Fibroblast of the conjunctiva (primary cell): Measurements from ENCODE around the gene PRKAG2.

ENCODE experiments used
- DNase-seq: peaks from one replicate; pipeline ENCODE4 v3.0.0-alpha.2; 2010; ENCODE audit warnings: low read depth

The PRKAG2 gene

DNA sequence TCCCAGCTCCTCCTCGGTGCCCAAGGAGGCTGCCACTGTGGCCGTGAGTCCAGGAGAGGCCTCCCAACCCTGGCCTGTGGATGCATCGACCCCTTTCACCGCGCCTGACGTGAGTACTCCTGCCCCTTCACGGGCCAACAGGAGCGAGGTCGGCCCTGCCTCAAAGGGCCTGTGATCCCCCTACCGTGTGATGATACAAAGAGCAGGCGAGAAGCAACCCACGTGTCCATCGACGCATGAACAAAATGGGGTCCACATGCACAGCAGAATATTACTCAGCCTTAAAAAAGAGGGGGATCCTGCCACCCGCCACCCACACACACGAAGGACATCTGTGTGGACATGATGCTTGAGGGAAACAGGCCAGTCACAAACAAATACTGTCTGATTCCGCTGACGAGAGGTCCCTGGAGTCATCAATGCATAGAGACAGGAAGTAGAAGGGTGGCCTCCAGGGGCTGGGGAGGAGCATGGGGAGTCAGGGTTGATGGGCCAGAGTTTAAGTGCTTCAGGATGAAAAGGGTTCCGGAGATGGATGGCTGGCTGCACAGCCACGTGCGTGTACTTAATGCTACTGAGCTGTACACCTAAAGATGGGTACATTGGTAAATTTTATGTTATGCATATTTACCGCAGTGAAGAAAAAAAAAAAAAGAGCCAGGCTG, 151.9 kb downstream of the PRKAG2 start:
- no peak for DNase-seq

DNA sequence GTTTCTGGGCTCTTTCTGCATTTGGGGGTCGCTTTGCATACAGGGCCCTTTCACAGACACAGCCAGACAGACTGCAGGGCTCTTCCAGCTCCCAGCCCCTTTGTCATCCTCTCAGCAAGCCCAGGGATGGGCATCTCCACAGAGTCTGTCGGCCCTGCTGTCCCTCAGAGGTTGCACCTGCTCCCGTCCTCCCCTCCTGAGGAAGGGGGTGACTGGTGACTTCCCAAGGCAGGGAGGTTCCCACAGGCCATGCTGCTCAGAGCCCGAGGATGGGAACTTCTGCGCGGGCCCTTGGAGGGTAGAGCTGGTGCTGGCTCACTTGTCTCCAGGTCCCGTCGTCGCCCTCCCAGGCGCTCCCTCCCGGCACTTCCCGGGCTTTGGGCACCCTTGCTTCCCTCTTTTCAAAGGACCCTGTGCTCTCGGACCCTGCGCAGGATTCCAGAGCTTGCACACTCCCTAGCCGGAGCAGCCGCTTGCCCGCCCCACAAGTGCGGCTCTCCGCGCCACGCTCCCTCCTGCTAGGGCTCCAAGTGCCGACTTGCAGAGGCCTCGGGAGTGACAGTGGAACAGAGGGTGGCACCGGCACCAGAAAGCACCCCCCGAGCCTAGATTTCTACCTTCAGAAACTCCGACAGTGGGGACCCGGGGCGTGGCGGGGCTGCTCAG, 152.5 kb downstream of the PRKAG2 start:
- no peak for DNase-seq

DNA sequence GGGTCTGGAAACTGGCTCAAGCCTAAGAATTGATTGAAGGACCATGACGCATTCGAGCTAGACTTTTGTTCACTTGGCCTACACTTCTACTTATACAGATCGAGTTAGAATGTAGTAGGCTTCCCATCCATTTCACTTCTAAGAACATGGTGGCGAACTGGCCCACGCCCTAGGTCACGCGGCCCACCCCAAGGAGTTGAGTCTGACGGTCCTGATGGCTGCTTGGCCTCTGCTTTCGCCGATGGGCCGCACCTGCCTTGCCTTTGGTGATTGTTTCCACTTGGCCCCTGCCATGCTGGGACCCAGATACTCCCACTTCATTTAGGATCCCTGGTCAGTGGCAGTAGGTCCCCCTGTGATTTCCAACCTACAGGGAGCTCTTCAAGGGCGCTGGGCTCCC, 153.6 kb downstream of the PRKAG2 start:
- no peak for DNase-seq

DNA sequence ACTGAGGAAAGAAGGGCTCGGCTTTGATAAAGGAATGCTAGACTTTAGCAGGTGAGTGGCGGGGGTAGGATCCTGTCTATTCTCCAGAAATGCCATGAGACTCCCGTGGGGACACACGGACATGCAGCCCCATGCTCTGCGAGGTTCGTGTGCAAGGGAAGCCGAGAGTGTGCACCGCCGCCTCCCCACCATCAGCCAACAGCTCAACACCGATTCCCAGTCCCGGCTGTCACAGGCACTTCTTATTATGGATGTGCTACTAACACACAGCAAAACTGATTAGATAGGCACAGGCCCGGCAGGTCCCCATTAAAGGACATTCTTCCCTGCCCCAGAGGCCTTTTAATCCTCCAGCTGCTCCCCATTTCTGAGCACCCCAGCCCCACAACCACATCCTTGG, 154.4 kb downstream of the PRKAG2 start:
- DNase-seq, result no peak

DNA sequence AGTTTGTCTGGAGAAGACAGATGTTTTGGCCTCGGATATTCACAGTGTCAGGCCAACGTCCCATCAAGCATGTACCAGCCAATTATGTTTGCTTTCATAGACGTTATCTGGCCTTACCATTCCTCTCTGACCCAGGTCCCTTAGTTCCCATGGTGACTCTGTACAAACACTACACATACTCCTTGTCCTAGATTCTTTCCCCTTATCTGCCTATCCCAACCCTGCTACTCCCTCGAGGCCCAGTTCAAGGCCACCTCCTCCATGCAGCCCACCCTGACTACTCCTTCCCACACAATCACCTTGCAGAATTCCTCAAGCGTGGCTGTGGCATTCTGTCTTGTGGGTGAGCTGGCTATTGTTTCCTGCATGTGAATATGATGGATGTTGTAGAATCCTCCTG, 155.2 kb downstream of the PRKAG2 start:
- DNase-seq, result no peak

DNA sequence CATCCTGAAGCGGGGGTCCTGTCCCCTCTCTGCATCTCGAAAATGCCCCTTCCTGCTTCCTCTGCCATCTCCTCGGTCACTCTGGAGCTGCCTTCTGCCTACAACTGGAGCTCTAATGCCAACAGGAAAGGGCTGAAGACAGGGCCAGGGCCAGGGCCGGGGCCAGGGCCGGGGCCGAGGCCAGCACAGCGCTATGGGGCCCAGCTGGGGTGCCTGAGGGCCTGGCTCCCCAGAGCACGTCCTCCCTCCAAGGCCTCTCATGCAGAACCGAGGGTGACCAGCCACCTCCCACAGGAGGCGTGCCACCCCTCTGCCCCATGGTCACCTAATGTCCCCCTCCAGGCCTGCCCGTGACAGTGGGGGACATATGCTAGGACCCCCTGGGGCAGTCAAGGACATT, 155.7 kb downstream of the PRKAG2 start:
- no peak for DNase-seq

DNA sequence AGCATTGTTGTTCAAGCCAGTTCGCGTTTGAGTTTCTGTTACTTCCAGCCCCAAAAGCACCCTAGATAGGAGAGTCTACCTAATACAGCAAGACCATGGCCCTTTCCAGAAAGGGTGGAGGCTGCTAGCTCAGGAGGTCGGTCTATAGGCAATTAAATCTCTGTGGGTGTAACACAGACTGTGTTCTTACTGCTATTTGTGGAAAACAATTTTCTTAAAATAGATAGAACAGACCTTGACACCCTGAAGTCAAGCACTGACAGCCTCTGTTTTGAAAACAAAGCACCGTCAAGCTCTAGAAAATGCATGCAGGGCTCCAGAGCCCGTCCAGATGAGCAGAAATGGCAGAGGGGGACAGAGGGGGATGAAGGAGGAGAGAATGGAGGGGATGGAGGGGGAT, 156.6 kb downstream of the PRKAG2 start:
- DNase-seq, result no peak

DNA sequence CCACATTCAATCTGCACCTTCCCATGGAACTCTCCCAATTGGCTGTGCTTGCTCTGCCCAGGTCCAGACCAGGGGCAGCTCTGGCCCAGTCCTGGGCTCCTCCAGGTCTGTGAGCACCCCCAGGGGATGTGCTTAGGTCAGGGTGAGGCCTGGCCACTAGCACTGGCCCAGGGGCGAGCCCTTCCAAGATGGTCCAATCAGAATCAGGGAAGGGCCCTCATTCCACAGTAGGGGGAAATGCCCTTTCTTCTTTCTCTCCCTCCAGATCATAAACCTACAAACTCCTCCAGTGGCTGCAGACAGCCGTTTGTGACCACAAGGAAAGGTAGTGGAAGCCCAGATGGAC, 157.0 kb downstream of the PRKAG2 start:
- DNase-seq, result no peak

DNA sequence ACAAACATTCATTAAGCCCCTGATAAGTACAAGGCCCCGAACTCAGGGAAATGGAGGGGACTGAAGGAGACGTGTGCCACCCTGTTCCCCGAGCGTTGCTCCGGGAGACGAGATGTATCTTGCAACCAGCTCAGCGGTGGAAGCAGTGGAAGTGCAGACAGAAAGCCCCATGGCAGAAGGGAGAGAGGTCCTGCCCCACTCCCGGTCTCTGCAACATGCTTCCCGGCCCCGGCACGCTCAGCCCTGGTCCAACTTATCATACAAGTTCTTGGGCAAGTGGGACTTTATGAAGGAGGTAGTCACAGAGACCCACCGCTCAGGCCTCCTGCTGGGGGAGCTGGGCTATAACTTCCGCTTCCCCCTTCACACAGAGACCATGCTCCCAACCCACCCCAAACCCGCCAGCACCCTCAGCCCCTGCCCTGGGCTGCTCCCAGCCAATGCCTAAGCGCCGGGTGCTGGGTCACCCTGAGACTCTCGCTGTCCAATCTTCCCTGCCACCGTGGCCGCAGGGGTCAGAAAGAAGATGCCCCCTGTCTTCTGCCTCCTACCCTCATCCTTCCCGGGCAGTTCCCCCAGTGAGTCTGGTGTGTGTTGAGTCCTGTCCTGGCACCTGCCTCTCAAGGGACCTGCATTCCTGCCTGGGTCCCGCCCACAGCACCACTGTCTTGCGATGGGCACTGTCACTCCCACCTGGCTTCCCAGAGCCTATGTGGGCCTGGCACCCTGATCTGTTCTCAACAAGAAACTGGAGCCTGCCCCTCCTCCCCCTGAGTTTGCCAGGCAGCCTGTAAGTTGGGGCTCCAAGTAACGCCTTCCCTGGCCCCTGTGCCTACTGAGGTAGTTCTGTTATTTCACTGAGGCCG, 157.7 kb downstream of the PRKAG2 start:
- DNase-seq, result no peak

DNA sequence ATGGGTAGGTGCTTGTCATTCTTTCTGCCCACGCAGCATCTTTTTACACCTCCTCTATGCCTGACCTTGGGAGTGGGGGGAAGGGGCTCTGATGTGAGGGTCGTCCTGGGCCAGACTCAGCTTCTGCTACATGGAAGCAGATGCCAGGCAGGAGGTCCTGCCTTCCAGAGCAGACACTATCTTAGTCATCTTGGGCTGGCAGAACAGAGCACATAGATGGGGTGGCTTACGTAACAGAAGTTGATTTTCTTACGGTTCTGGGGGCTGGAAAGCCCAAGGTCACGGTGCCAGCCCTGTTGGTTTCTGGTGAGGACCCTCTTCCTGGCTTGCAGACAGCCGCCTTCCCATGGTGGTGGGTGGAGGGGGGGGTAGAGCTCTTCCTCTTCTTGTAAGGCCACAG, 159.0 kb downstream of the PRKAG2 start:
- DNase-seq, result no peak

DNA sequence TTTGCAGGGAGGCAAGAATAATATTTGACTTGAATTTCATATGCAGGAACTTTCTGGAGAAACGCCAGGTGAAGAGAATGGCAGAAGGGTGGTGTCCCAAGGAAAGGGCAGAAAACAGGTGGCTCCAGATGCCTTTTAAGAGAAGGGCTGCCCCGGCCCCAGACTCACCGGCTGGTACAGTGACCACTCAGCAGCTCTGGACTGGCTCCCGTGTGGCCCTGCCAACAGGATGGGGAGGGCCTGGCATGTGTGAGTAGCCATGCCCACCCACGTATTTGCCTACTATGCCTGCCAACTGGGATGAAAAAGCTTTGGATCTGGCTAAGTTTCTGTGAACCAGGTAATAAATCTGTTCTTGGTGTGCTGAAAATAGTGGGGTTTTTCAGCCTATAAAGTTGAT, 159.5 kb downstream of the PRKAG2 start:
- no peak for DNase-seq

DNA sequence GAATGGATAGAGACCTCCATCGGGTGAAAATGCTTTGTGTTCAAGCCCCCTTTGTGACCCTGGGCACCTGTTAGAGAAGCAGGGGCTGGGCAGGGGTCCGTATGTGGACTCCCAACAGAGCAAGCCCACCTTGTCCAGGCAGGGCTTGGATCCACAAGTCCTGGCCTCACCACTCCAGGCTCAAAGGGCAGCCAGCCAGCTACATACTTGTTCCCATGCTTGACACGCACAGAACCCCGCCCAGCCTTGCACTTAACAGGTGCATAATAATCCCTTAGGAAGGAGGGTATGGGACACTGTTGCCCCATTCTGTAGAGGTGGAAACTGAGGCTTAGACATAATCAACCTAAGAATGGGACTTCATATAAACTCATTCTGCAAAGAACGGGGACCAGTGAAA, 160.6 kb downstream of the PRKAG2 start:
- no peak for DNase-seq

DNA sequence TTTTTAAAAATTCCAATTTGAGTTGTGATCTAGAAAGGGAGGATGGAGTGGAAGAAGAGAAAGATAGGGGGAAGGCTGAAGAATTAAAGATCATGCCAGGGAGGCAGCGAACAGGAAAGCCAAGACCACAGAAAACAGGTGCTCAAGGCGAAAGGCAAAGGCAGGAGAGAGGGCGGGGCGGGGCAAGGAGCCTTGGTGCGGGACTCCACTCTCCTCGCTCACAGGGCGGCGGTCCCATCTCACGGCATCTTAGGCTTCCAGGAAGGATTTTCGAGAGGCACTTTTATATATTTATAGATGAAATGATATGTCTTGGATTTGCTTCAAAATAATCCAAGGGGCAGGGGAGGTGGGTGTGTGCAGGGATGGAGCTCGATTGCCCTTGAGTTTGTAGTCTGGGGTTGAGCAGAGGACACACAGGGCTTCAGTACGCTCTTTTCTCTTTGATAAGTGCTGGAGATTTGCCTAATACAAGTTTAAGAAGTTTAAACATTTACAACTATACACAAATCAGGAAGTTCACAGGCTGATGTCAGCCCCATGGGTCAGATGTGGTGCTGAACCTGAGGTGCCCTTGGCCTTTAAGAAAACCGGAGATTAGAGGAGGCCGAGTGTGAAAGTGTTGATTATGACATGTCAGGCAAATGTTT, 161.1 kb downstream of the PRKAG2 start:
- no peak for DNase-seq

DNA sequence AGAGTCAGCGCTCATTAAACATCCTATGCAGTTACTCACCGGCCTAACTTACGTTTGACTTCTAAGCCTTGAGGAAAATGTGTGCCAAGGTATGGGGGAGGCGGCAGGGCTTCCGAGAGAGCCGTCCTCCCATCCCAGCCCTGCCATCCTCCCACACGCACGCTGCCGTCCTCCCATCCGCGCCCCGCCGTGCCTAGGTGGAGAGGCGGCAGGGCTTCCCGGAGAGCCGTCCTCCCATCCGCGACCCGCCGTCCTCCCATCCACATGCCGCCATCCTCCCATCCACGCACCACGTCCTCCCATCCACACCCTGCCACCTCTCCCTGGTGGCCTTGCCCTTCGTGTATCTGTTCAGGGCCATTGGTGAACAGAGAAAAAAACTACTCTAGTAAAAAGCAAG, 162.7 kb downstream of the PRKAG2 start:
- no peak for DNase-seq

DNA sequence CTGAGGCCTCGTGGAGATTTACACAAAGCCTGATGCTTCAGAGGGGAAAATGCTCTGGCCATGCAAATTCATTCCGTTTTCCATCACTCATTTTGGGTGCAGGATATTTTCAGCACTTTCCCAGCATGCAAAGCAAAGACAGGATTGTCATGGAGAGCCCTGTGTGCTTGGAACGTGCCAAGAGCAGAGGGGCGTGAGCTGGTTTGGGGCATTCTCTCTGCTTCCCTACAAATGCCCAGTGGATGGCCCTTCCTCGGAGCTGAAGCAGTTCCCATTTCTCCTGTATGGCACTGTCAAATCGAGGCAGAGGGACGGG, 164.1 kb downstream of the PRKAG2 start:
- DNase-seq, result no peak

DNA sequence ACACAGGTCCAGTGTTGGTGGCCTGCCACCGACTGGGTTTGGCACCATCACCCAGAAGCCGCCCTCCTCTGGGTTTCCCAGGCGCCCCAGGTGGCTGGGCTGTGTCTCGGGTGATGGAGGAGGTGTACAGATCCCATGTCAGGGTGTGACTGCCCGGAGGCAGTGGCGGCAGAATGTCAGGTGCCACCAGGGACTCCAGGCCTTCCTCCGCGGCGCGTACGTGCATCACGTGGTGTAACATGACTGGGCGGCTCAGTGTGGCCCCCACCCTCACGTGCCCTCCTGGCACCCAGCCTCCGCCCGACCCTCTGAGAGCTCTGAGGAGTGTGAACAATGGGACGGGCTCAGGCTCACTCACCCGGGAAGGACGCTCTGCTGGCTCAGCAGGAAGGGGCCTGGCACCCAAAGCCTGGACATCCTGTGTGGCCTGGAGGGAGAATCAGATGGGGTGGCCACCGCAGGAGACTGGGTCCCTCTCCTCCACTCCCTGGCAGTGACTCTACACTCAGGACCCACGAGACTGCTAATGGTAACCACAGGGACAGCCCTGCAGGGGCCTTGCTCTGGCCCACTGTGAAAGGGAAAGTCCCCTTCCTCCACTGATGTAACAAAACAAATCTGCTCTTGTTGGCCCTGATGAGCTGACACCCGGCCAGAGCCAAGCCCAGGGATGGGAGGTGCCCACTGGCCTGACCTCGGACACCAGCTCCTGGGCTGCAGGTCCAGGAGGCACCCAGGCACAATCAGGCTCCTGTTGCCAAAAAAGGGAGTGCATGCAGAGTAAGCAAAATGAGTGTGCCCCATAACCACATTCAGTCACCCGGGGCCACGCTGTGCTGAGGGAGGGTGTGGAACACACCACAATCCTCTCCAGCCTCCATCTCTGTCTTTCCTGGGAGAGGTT, 164.8 kb downstream of the PRKAG2 start:
- DNase-seq, result no peak

DNA sequence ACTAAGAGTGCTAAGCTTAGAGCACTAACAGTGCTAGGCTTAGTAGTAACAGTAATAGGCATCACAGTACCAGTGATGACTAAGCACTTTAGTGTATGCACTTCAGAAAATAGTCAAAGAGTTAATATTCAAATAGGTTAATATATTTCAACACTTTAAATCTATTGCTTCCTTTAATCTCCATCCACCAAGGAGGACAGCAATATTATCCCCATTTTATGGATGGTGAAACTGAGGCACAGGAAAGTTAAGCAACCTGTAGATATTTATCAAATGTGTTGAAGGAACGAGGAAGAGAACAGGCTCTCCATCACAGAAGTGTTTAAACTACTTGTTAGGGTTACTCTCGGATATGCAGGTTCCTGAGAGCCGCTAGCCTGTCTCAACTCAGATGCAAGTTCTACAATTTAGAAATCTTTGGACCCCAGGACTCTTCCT, 165.5 kb downstream of the PRKAG2 start:
- DNase-seq, result no peak

DNA sequence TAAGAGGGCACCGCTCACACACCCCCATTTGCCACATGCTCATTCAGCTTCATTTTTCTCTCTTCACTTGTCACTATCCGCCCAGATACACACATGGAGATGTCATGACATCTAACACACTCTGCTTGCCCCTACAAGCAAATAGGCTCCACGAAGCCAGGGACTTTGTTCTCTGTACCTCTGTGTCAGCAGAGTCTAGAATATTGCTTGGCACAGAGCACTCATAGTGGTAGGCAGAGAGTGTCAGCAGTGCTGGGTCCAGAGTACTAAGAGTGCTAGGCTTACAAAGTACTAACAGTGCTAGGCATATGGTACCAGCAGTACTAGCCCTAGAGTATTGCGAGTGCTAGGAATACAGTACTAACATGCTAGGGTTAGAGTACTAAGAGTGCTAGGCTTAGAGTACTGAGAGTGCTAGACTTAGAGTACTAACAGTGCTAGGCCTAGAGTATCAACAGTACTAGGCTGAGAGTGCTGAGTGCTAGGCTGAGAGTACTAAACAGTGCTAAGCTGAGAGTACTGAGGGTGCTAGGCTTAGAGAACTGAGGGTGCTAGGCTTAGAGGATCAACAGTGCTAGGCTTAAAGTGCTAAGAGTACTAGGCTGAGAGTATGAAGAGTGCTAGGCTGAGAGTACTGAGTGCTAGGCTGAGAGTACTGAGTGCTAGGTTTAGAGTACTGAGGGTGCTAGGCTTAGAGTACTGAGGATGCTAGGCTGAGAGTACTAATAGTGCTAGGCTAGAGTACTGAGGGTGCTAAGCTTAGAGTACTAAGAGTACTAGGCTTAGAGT, 166.1 kb downstream of the PRKAG2 start:
- DNase-seq, result no peak

DNA sequence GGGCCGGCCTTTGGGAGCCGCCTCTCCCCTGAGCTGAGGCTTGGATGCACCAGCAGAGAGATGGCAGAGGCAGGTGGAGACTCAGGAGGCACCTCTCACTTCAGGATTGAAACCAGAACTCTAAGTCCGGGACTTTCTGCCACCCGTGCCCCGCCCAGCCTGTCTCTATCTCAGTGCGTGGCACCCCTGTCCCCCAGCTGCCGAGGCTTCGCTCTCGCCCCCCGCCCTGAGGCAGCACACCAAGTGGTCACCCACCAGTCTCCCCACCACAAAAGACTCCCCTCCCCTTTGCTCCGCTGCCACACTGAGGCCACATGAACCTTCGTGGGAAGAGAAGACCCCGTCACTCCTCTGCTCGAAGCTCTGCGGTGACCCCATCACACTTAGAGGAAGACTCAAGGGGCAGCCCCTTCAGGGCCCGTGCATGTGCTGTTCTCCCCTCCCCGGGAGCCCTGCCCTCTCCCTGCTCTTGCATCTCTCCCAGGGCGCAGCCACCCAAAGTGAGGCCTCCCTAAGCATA, 166.7 kb downstream of the PRKAG2 start:
- DNase-seq, result no peak

DNA sequence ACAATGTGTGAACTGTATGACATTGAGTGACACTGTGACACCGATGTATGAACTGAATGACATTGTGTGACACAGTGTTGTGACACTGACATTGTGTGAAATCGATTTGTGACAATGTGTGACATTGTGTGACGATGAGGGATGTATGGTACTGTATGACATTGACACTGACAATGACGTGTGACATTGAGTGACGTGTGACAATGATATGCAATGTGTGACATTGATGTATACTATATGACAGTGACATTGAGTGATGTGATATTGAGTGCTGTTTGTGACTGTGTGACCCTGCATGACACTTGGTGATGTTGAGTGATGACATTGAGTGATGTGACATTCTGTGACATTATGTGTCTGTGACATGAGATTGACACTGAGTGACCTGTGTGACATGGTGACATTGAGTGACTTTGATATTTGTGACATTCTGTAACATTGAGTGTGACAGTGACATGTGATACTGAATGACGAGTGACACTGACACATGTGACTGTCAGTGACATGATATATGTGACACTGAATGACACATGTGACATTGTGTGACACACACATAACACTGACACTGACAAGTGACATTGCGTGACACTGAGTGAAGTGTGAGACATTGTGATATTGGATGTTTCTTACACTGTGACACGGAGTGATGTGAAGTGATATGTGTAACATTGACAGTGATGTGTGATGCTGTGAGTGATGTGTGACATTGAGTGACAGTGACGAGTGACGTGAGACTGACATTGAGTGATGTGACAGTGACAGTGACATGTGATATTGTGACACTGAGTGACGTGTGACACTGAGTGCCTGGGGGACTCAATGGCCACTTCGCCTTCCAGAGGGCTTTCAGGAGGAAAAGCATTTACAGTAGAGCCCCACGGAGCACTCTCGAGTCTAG, 167.5 kb downstream of the PRKAG2 start:
- DNase-seq, result no peak
